Activated CD4-positive, alpha-beta T cell treated with anti-CD3 and anti-CD28 coated beads for 24 hours (primary cell): ENCODE data around the gene TAF1B.
"Not testable (repeated sequence)": the region's sequence is repeated elsewhere in the genome, so short reads cannot be mapped to it uniquely, and the experiment has no call there.

Source experiments
- DNase-seq, 2 donors: peaks; one replicate each; pipeline ENCODE4 v3.0.0-alpha.2; 2020; ENCODE audit warnings: low read depth in 2 of 2

The TAF1B gene

DNA sequence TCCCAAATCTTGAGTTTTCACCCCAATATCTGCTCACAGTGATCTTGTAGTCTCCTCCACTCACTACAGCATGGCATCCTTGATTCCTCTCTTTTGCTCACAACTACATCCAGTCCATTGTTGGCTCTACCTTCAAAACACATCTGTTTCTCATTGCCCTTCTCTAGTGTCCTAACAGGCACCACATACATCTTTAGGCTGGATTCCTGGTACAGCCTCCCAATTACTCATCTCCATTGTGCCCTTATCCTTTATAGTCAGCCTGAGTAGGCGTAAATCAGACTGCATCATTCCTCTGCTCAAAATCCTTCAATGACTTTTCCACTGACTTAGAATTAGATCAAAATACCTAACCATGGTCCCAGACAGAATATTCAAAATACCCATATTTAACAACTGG lies 10.7 kb upstream of the TAF1B start:
- no peak for DNase-seq

DNA sequence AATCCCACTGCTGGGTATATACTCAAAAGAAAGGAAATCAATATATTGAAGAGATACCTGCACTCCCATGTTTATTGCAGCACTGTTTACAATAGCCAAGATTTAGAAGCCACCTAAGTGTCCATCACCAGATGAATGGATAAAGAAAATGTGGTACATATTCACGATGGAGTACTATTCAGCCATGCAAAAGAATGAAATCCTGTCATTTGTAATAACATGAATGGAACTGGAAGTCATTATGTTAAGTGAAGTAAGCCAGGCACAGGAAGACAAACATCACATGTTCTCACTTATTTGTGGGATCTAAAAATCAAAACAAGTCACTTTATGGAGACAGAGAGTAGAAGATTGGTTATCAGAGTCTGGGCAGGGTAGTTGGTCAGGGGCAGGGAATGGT lies 8.2 kb upstream of the TAF1B start:
- DNase-seq: not testable (repeated sequence)

- no peak for DNase-seq
Observed at GRCh38 chr2:9836074-9836473, 7.2 kb upstream of the TAF1B start.

DNA sequence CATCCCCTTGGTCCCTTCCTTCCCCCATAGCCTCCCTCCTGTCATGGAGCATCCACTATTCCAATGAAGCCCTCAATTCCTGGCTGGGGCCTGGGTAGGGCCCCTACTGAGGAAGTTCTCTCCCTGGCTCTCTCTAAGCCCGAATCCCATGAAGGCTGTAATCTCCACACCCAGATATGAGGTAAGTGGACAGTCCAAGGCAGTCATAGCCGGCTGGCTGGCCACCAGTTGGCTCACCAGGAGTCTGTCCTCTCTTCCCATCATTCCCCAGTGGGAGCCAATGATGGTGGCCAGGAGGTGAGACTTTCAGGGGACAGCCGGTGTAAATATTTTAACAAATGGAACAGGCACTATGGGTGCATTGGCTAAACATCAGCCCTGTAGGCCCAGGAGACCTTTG lies 6.8 kb upstream of the TAF1B start:
- DNase-seq: no peak

GRCh38 chr2:9837451-9837850 lies 5.8 kb upstream of the TAF1B start:
- DNase-seq: no peak

GRCh38 chr2:9838391-9838790 lies 4.9 kb upstream of the TAF1B start:
- no peak for DNase-seq

- no peak for DNase-seq
Observed at GRCh38 chr2:9842487-9843228, 616 bp upstream of the TAF1B start.

GRCh38 chr2:9844036-9844483 lies 786 bp downstream of the TAF1B start:
- DNase-seq: no peak

DNA sequence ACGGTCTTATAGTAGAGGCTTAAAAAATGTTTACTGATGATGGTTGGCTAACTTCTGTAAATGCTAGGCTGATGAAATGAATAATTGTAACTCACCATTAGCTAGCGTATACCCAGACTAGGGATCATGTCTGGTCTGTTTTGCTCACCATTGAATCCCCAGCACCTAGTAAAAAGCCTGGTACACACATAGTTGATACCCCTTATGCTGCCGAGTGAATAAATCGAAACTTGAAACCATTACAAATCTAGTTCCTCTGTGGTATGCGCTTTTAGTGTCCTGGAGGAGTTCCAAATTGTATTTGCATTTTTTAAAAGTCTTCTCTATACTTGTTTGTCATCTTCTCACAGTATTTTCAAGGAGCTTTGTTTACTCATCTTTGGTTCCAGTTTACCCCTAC lies 1.3 kb downstream of the TAF1B start:
- DNase-seq: no peak

DNA sequence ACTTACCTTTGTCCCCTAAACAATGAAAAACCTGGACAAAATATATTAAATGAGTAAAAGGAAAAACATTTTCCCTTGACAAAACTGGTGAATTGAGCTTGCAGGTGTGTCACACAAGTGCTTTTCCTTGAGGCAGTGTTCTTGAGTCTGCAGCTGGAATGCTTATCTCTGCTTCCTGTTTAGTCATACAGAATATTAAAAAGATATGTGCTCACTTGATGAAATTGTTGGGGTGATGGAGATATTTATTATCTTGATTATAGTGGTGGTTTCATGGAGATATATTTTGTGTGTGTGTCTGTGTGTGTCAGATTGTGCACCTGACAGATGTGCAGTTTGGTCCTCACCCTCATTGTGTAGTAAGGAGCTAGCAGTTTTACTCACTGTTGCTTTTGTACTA lies 3.3 kb downstream of the TAF1B start:
- no peak for DNase-seq

DNA sequence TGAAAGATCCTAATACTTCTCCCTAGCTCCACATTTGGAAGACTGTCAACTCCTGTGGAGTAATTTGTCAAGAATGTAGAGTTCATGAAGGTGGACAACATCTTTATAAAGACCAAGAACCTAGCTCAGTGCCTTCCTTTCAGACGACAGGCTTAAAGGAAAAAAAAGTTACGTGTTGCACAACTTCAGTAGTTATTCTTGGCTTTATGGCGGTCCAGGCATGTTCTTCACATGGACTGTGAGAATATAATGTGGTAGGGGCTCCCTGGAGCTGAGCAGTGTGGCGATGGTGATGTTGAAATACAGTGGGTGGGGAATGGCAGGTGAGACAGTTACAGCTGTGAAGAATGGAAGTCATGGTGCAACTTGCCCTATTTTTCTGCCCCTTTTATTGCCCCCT lies 3.9 kb downstream of the TAF1B start:
- DNase-seq: no peak

DNA sequence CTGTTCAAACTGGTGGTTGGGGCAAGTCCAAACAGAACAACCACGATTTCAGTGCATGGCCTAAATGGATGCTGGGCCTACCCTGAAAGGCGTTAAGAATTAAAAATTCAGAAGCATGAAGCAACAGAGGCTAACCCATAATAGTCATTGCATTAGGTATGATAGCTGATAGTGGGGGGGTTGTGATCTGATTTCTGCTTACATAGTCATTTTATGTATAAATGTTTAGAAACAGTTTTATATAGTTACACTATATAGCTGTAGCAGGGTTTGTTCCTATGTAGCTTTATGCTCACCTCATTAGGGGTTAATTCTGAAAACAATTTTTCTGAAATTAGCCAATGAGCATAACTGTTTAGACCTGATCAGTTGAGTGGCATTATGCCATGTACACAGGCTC lies 9.6 kb downstream of the TAF1B start:
- no peak for DNase-seq

DNA sequence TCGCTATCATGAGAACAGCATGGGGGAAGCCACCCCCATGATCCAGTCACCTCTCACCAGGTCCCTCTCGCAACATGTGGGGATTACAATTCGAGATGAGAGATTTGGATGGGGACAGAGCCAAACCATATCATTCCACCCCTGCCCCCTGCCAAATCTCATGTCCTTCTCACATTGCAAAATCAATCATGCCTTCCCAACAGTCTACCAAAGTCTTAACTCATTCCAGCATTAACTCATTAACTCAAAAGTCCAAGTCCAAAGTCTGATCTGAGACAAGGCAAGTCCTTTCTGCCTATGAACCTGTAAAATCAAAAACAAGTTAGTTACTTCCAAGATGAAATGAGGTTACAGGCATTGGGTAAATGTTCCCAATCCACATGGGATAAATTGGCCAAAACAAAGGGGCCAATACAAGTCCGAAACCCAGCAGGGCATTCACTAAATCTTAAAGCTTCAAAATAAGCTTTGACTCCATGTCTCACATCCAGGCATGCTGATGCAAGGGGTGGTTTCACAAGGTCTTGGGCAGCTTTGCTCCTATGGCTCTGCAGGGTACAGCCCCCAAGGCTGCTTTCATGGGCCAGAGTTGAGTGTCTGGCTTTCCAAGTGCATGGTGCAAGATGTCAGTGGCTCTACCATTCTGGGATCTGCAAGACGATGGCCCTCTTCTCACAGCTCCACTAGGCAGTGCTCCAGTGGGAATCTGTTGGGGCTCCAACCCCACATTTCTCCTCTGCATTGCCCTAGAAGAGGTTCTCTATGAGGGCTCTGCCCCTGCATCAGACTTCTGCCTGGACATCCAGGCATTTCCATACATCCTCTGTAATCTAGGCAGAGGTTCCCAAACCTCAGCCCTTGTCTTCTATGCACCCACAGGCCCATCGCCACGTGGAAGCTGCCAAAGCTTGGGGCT lies 14.8 kb downstream of the TAF1B start:
- no peak for DNase-seq

DNA sequence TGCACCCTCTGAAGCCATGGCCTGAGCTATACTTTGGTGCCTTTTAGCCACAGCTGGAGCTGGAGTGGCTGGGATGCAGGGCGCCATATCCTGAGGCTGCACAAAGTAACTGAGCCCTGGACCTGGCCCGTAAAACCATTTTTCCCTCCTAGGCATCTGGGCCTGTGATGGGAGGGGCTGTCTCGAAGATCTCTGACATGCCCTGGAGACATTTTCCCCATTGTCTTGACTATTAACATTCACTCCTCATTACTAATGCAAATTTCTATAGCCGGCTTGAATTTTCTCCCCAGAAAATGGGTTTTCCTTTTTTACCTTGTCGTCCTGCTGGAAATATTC lies 15.4 kb downstream of the TAF1B start:
- no peak for DNase-seq

DNA sequence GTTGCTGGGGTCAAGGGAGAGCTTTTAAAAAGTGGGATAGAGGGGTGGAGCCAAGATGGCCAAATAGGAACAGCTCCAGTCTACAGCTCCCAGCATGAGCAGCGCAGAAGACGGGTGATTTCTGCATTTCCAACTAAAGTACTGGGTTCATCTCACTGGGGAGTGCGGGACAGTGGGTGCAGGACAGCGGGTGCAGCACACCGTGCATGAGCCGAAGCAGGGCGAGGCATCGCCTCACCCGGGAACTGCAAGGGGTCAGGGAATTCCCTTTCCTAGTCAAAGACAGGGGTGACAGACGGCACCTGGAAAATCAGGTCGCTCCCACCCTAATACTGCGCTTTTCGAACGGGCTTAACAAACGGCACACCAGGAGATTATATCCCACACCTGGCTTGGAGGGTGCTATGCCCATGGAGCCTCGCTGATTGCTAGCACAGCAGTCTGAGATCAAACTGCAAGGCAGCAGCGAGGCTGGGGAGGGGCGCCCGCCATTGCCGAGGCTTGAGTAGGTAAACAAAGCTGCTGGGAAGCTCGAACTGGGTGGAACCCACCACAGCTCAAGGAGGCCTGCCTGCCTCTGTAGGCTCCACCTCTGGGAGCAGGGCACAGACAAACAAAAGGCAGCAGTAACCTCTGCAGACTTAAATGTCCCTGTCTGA lies 17.8 kb downstream of the TAF1B start:
- DNase-seq: not testable (repeated sequence)

- DNase-seq: no peak
Observed at GRCh38 chr2:9867881-9868280, 24.6 kb downstream of the TAF1B start.

GRCh38 chr2:9873337-9873736 lies 30.1 kb downstream of the TAF1B start:
- DNase-seq: no peak

DNA sequence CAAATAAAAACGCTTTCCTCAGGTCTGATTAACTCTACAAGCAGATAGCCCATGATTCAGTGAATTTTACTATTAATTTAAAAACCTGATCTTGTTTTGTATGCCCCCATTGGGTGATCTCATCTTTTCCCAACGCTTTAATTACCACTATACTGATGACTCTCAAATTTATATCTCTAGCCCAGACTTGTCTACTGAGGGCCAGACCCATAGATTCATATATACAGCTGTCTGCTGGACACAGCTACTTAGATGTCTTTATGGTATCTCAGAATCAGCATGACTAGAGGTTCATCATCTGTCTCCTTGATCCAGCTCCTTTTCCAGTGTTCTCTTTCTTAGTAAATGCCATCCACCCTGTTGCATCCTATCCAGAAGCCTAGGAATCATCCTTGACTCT lies 33.8 kb downstream of the TAF1B start:
- DNase-seq: no peak

DNA sequence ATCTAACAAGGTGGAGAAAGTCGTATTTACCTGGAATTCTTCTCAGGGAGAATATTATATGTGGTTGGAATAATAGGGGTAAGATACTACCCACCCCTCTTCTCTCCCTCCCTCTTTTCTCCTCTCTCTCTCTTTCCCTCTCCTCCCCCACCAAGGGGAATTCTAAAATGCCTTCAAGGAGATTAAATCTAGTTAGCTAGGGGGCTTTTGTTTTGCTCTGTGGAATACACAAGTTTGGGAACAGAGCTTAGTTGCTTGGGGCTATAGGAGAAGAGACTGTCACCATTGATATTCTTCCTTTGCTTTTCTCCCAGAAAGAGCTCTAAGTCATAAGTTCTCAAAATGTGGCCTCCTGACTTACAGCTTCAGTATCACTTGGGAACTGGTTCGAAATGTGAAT lies 34.5 kb downstream of the TAF1B start:
- DNase-seq: no peak

- DNase-seq: no peak
Observed at GRCh38 chr2:9879455-9880194, 36.4 kb downstream of the TAF1B start.

DNA sequence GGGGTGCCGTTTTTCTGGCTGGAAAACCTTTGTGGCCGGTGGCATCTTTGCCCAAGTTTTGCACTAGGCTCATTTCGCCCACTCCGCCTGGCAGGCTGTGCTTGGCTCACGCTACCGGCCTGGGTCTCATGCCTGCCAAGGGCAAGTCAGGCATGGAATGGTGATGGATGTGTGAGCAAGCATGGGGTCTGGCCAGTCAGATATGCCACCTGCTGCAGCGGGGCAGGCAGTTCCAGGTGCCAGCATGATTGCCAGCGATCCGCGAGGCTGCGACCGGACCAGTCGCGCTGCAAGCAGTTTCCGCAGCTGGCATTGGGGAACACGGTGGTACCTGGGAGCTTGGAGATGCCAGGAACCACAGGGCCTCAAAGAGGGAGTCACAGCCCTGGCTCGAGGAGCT lies 40.6 kb downstream of the TAF1B start:
- DNase-seq: no peak

DNA sequence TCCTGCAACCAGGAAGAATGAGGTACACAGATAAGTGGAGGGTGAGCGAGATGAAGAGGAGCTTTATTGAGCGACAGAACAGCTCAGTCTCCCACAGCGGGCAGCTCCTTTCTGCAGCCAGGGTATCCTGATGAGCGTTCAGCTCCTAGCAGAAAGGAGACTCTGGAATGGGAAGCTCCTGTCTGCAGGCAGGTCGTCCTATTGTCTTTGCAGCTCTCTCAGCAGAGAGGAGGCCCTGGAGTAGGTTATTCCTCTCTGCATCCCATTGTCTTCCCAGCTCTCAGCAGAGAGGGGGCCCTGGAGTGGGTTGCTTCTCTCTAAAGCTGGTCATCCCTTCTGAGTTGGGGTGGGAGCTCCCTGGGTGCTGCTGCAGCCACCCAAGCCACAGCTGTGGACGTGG lies 41.2 kb downstream of the TAF1B start:
- DNase-seq: no peak
